Effector memory CD4-positive, alpha-beta T cell (primary cell): ENCODE measurements around the gene TLCD2.

Experiments used
- DNase-seq, 3 donors: peaks; one replicate each; pipeline ENCODE4 v3.0.0-alpha.2; 2020
- H3K27ac ChIP-seq: 2 replicates; pipeline ENCODE4 v1.7.0; 2013; ENCODE audit warnings: mild to moderate bottlenecking, low read length, moderate library complexity; ENCODE audit not compliant: insufficient read depth, poor library complexity, severe bottlenecking
- H3K27me3 ChIP-seq: replicated peaks from 2 replicates; pipeline ENCODE4 v1.7.0; 2013; ENCODE audit warnings: mild to moderate bottlenecking, low read length; ENCODE audit not compliant: insufficient read depth, control insufficient read depth, poor library complexity, severe bottlenecking
- H3K36me3 ChIP-seq: 2 replicates; pipeline ENCODE4 v1.7.0; 2013; ENCODE audit warnings: mild to moderate bottlenecking, low read length, moderate library complexity; ENCODE audit not compliant: control insufficient read depth, insufficient read depth
- H3K4me1 ChIP-seq: 2 replicates; pipeline ENCODE4 v1.7.0; 2013; ENCODE audit warnings: low read length, mild to moderate bottlenecking; ENCODE audit not compliant: control insufficient read depth, insufficient read depth, poor library complexity, severe bottlenecking
- H3K4me3 ChIP-seq: 2 replicates; pipeline ENCODE4 v1.7.0; 2013; ENCODE audit warnings: low read length, low read depth, mild to moderate bottlenecking; ENCODE audit not compliant: insufficient read depth, poor library complexity, severe bottlenecking
- H3K9me3 ChIP-seq: 2 replicates; pipeline ENCODE4 v1.7.0; 2013; ENCODE audit warnings: mild to moderate bottlenecking, low read length, moderate library complexity; ENCODE audit not compliant: control insufficient read depth
- total RNA-seq, 3 donors: gene quantifications; one replicate each; lab custom pipeline; 2026; lab: John Stamatoyannopoulos, UW

Gene TLCD2, protein sequence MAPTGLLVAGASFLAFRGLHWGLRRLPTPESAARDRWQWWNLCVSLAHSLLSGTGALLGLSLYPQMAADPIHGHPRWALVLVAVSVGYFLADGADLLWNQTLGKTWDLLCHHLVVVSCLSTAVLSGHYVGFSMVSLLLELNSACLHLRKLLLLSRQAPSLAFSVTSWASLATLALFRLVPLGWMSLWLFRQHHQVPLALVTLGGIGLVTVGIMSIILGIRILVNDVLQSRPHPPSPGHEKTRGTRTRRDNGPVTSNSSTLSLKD
- 2.8 to 5.4 (median 5.0) reads per million in 3 donors for total RNA-seq

DNA sequence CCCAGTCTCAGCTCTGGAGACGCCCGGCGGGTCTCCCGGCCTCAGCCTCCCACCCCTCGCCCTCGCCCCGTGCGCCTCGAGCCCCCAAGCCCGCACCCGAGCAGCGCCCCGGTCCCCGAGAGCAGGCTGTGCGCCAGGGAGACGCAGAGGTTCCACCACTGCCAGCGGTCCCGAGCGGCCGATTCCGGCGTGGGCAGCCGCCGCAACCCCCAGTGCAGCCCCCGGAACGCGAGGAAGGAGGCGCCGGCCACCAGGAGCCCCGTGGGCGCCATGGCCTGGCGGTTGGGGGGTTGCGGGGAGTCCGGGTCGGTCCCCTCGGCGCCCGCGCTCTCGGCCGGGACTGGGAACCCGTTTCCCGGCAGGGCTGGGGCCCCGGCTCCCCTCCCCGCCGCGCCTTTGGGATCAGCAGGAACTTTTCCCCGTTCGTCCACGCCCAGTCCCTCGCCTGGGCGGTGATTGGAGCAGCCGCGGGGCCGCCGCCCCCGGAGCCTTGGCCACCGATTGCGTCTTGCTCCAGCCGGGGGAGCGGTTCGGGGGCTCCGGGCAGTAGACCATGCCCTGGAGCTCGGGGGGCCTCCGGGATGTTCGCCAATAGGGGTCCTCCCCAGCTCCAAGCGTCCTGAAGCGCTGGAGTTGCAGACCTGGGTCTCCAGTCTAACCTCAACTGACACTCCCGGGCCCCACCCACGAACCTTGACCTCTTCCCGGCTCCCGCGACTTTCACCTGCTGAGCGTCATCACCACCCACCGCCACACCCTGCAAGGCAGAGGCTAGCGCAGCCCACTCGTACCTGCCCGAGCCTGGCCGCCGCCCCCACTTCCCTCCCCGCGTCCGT lies at the start of gene TLCD2:
Gene TLCD2, minus strand, starts transcription at position 407 of the 836 bp plus-strand sequence. Its CDS starts 135 bp downstream, at position 272.
- no peaks in the 10 kb centered on the region for H3K27me3 ChIP-seq
- no peaks in the 10 kb centered on the region for H3K9me3 ChIP-seq
- peaks cover 21% of the 10 kb centered on the region for H3K4me1 ChIP-seq
- peak within 1 kb of the TSS; percentile 34 for H3K27ac ChIP-seq
- no peaks in the 10 kb centered on the region for H3K36me3 ChIP-seq
- DNase-seq = no peak
- peak within 1 kb of the TSS; percentile 74 for H3K4me3 ChIP-seq

DNA sequence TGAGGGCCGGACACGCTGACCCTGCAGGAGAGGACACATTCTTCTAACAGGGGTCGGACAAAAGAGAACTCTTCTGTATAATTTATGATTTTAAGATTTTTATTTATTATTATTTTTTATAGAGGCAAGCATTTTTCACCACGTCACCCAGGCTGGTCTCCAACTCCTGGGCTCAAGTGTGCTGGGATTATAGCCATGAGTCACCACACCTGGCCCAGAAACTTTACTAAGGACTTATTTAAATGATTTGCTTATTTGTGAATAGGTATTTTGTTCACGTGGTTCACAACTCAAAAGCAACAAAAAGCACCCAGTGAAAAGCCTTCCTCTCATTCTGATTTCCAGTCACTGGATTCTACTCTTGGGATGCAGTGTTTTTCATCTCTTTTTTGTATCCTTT lies 49.4 kb upstream of the TLCD2 start:
- H3K27ac ChIP-seq = no peak overlapping the region

DNA sequence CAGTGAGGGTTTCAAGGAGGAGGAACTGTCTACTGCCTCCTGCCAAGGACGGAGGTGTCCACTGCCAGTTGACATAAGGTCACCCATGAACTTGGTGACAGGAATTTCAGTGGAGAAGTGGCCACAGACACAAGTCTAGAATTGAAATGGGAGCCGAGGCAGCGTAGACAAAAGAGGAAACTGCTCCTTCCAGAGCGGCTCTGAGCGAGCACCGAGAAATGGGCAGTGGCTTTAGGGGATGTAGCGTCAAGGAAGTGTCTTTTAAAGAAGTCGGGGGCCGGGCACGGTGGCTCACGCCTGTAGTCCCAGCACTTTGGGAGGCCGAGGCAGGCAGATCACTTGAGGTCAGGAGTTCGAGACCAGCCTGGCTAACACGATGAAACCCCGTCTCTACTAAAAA lies 48.6 kb upstream of the TLCD2 start:
- Histone ChIP-seq H3K27ac (no peak overlapping the region), H3K9me3 (no peaks in the 10 kb centered on the region), H3K4me1 (peaks cover 22% of the 10 kb centered on the region), H3K4me3 (no peak overlapping the region), H3K36me3 (no peaks in the 10 kb centered on the region), H3K27me3 (no peaks in the 10 kb centered on the region)
- no peak for DNase-seq

More for the DNA sequence above, 49.4 kb upstream of the TLCD2 start:
- no peaks in the 10 kb centered on the region for H3K27me3 ChIP-seq
- no peak overlapping the region for H3K4me3 ChIP-seq
- no peaks in the 10 kb centered on the region for H3K9me3 ChIP-seq
- no peak for DNase-seq
- H3K4me1 ChIP-seq = peaks cover 29% of the 10 kb centered on the region
- H3K36me3 ChIP-seq = no peaks in the 10 kb centered on the region

DNA sequence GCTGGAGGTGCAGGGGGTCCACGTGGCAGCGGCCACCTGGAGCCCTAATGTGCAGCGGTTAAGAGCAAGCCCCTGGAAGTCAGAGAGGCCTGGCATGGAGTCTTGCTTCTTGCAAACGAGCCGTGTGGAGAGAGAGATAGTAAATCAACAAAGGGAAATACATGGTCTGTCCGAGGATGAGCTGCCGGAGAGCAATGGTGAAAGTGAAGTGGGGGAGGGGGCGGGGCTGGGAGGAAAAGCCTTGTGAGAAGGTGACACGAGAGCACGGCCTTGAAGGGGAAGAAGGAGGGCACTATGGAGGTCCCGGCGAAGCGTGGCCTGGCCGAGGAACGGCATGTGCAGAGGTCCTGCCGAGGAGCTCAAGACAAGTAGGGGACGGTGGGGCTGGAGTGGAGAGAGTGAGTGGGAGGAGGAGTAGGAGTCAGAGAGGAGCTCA lies 45.7 kb upstream of the TLCD2 start:
- H3K4me3 ChIP-seq = no peak overlapping the region
- H3K27ac ChIP-seq = no peak overlapping the region
- no peaks in the 10 kb centered on the region for H3K9me3 ChIP-seq
- no peak for DNase-seq
- no peaks in the 10 kb centered on the region for H3K27me3 ChIP-seq
- H3K36me3 ChIP-seq = no peaks in the 10 kb centered on the region
- no peaks in the 10 kb centered on the region for H3K4me1 ChIP-seq

DNA sequence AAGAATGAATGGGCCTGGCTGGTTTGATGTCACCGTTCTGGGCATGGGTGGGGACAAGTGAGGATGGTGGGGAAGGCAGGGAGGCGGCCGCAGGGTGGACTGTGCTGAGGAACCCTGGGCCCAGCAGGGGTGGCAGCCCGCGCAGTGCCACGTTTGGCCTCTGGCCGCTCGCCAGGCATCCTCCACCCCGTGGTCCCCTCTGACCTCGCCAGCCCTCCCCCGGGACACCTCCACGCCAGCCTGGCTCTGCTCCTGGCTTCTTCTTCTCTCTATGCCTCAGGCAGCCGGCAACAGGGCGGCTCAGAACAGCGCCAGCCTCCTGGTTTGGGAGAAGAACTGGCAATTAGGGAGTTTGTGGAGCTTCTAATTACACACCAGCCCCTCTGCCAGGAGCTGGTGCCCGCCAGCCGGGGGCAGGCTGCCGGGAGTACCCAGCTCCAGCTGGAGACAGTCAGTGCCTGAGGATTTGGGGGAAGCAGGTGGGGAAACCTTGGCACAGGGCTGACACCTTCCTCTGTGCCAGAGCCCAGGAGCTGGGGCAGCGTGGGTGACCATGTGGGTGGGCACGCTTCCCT lies 45.2 kb upstream of the TLCD2 start:
- DNase-seq = no peak
- Histone ChIP-seq H3K36me3 (no peaks in the 10 kb centered on the region), H3K27ac (no peak overlapping the region), H3K4me3 (no peak overlapping the region), H3K4me1 (no peaks in the 10 kb centered on the region), H3K27me3 (no peaks in the 10 kb centered on the region), H3K9me3 (no peaks in the 10 kb centered on the region)

DNA sequence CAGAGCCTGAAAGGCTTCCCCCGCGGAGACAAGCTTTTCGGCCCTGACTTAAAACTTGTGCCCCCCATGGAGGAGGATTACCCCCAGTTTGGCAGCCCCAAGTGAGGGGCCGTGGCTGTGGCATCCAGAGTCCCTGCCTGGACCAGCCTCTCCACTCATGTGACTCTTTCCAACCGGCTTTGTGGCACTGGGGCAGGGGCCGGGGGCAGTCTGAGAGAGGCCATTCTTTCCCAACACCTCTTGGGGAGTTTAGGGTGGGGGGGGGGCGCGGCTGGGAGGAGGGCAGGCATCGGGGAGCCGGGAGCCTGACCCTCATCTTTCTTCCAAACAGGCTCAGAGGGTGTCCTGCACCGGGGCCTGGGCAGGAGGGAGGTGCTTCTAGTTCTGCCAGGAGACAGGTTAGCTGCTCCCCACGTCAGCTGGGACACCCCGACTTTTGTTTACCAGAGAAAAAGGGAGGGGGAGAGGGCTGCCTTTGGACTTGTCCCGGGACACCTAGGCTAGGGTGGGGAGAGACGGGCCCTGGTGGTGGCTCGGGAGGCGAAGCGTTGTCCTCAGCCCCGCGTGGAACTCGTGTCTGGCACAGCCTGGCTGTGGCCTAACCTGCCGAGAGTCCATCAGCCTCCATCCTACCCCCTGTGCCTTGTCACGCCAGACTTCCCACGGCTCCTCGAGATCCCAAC lies 44.4 kb upstream of the TLCD2 start:
- no peaks in the 10 kb centered on the region for H3K4me1 ChIP-seq
- H3K4me3 ChIP-seq = no peak overlapping the region
- no peaks in the 10 kb centered on the region for H3K36me3 ChIP-seq
- H3K9me3 ChIP-seq = no peaks in the 10 kb centered on the region
- H3K27me3 ChIP-seq = no peaks in the 10 kb centered on the region
- DNase-seq = no peak
- H3K27ac ChIP-seq = no peak overlapping the region

DNA sequence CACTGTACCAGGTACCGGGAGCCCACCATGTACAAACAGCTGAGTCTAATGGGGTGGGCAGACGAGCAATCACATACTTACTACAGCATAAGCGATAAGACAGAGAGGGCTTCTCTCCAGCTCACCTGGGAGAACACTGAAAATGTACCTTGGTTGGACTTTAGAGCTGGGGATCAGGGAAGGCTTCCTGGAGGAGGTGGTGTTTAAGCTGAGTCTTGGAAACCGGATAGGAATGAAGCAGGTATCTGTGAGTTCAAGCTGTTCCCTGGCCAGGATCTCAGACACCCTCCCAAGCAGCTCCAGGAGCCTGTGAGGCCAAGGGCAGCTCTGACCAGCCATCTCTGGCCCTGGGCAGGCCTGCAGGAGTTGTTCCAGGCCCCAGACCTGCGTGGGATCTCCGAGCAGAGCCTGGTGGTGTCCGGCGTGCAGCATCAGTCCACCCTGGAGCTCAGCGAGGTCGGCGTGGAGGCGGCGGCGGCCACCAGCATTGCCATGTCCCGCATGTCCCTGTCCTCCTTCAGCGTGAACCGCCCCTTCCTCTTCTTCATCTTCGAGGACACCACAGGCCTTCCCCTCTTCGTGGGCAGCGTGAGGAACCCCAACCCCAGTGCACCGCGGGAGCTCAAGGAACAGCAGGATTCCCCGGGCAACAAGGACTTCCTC lies 43.7 kb upstream of the TLCD2 start:
- H3K27me3 ChIP-seq = no peaks in the 10 kb centered on the region
- no peak for DNase-seq
- no peaks in the 10 kb centered on the region for H3K36me3 ChIP-seq
- H3K9me3 ChIP-seq = no peaks in the 10 kb centered on the region
- H3K4me3 ChIP-seq = no peak overlapping the region
- H3K27ac ChIP-seq = no peak overlapping the region
- no peaks in the 10 kb centered on the region for H3K4me1 ChIP-seq

DNA sequence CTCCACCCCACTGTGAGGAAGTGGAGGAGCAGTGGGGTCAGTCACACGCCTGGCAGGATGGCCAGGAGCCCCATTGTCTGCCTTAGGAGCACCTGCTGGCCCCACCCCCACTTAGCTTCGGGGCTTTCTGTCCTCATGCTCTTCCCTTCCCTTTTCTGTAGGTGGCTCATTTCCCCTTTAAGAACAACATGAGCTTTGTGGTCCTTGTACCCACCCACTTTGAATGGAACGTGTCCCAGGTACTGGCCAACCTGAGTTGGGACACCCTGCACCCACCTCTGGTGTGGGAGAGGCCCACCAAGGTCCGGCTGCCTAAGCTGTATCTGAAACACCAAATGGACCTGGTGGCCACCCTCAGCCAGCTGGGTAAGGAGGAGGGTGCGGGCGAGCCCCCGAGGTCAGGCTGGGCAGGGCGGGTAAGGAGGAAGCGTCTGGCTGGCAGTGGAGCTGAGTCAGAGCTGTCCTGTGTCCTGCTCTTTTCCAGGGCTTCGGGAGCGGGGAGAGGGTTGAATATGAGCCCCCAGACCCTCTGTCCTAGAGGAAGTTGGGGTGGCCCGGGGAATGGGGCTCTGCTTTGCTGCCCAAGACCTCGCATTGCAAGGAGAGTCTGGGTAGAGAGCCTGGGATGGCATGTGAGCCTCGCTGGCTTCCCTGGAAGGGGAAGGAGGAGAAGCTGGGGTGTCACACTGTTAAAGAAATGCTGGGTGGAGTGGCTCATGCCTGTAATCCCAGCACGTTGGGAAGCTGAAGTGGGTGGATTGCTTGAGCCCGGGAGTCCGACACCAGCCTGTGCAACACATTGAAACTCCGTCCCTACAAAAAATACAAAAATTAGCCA lies 42.5 kb upstream of the TLCD2 start:
- no peak overlapping the region for H3K27ac ChIP-seq
- no peaks in the 10 kb centered on the region for H3K4me1 ChIP-seq
- no peaks in the 10 kb centered on the region for H3K36me3 ChIP-seq
- DNase-seq = no peak
- H3K9me3 ChIP-seq = no peaks in the 10 kb centered on the region
- H3K4me3 ChIP-seq = no peak overlapping the region
- H3K27me3 ChIP-seq = no peaks in the 10 kb centered on the region

DNA sequence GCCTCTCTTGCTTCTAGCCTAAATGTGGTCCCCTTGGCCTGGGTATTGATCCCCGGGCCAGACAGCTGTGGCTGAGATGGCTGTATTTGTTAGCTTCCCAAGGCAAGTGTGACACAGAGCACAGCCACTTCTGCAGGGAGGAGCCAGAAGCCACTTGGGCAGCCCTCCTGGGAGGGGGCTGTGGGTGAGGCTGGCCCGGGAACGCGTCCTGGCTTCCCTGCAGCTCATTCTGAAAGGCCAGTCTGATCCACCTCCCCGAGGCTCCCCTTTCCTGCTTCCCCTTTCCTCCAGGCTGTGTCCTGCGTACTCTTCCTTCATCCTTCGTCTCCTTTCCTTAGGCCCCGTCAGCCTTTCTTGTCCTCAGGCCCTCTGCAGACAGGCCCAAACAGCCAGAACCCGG lies 40.5 kb upstream of the TLCD2 start:
- H3K27ac ChIP-seq = no peak overlapping the region
- no peak for DNase-seq
- no peaks in the 10 kb centered on the region for H3K4me1 ChIP-seq
- no peaks in the 10 kb centered on the region for H3K27me3 ChIP-seq
- H3K9me3 ChIP-seq = no peaks in the 10 kb centered on the region
- H3K36me3 ChIP-seq = no peaks in the 10 kb centered on the region
- H3K4me3 ChIP-seq = no peak overlapping the region
